ENCODE results near the gene ADAM10. TPM values are rescaled to one million over a fixed set of nuclear protein-coding genes. Genes with fewer than 3 reads are reported as not detected.
A peak's percentile ranks its signal among the peaks of the same experiment; 100 is the strongest.

Gene ADAM10
- total RNA-seq, 1 donor = 98.9 TPM

DNA sequence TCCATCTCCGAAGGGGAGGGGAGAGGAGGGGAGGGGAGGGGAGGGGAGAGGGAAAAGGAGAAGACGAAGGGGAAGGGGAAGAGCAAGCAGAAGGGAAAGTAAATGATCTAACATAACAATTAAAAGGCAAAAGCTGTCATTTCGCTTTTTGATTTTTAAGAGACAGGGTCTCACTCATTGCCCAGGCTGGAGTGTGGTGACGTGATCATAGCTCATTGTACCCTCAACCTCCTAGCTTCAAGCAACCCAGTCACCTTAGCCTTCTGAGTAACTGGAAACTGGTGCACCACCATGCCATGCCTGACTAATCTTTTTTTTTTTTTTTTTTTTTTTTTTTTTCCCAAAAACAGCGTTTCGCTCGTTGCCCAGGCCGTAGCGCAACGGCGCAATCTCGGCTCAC is 22.6 kb downstream of the ADAM10 start:
- no peak for DNase-seq (ENCODE audit: low read depth)
- H3K4me3 ChIP-seq (ENCODE audit: low read depth, low read length) = no peak overlapping the region
- TF ChIP-seq, protein P1, sequence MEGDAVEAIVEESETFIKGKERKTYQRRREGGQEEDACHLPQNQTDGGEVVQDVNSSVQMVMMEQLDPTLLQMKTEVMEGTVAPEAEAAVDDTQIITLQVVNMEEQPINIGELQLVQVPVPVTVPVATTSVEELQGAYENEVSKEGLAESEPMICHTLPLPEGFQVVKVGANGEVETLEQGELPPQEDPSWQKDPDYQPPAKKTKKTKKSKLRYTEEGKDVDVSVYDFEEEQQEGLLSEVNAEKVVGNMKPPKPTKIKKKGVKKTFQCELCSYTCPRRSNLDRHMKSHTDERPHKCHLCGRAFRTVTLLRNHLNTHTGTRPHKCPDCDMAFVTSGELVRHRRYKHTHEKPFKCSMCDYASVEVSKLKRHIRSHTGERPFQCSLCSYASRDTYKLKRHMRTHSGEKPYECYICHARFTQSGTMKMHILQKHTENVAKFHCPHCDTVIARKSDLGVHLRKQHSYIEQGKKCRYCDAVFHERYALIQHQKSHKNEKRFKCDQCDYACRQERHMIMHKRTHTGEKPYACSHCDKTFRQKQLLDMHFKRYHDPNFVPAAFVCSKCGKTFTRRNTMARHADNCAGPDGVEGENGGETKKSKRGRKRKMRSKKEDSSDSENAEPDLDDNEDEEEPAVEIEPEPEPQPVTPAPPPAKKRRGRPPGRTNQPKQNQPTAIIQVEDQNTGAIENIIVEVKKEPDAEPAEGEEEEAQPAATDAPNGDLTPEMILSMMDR (IDR thresholded peaks at IDR 0.05; ENCODE audit: insufficient read depth, low read length) = no peak

DNA sequence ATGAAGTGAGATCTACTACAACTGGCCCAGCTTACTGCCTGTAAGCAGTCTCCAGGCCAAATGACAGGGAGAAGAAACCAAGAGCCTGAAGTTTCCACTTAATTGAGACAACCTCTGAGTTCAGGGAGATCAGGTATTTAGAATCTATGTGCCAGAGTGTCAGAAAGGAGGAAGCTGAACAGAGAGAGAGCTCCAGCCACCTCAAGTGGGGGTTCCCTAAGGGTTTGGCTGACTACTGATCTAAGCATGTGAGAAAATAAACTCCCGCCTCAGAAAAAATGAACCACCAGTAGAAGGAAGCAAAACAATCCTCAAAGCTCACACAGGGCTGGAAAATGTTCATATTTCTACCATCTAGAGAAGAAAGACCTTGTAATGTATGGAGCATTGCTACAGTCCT is 25.0 kb downstream of the ADAM10 start:
- TF ChIP-seq, protein P1 (IDR thresholded peaks at IDR 0.05; ENCODE audit: insufficient read depth, low read length) = no peak
- DNase-seq (ENCODE audit: low read depth) = peak; percentile 28
- no peak overlapping the region for H3K4me3 ChIP-seq (ENCODE audit: low read depth, low read length)

DNA sequence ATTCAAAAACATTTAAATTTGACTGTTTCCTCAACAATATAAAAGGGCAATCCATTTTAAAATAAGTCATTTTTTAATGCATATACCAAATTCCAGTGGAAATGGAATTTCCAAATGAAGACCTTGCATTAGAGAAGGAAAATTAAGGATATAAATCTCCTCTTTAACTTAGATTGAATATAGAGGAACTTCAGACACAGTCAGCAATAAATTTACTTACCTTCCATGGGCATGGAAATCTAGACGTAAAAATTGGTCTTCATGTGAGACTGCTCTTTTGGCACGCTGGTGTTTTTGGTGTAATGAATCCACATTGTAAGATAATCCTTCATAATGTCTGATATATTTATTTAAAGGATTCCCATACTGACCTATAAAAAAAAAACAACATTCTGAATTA is 32.1 kb downstream of the ADAM10 start:
- TF ChIP-seq, protein P1 (IDR thresholded peaks at IDR 0.05; ENCODE audit: insufficient read depth, low read length) = no peak
- H3K4me3 ChIP-seq (ENCODE audit: low read depth, low read length) = no peak overlapping the region
- no peak for DNase-seq (ENCODE audit: low read depth)

DNA sequence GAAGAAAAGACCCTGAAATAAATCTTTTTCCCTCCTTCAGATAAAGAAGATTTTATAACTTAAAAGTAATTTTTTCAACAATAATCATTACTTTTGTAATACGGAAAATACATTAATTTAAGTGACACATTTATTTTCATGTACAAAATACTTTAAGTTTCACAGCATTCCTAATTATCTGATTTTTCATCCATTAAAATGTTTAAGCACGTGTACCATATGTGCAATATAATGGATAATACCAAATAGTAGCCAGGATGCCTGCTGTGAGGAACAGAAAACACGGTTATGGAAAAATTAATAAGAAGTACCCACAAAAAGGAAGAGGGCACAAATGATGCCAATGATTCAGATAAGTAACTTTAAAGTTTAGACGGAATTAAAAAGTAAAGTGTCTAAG is 33.5 kb downstream of the ADAM10 start:
- DNase-seq (ENCODE audit: low read depth) = no peak
- no peak overlapping the region for H3K4me3 ChIP-seq (ENCODE audit: low read depth, low read length)
- TF ChIP-seq, protein P1 (IDR thresholded peaks at IDR 0.05; ENCODE audit: insufficient read depth, low read length) = no peak

DNA sequence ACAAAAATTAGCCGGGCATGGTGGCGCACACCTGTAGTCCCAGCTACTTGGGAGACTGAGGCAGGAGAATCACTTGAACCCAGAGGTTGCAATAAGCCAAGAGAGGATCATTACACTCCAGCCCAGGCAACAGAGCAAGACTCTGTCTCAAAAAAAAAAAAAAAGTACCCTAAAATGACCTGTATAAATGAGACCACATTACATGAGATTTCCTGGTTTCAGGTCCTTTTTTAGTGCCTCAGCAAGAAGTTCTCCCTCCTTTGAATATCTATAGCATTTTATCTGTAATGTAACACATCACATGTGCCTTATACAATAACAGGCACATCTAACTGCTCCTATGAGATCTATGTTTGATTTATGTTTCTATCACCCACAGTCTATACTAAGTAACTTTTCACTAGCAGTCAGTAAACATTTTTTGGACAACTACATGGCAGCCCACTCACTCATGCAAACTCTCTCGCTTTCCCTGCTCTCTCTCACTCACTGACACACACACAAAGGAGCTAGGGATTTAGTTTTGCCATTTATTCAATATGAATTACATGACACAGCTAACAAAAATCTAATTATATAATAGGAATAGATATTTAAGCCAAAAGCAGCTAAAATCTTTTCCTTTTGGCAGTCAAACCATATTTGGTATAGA is 34.1 kb downstream of the ADAM10 start:
- TF ChIP-seq, protein P1 (IDR thresholded peaks at IDR 0.05; ENCODE audit: insufficient read depth, low read length) = no peak
- H3K4me3 ChIP-seq (ENCODE audit: low read depth, low read length) = no peak overlapping the region
- DNase-seq (ENCODE audit: low read depth) = no peak

DNA sequence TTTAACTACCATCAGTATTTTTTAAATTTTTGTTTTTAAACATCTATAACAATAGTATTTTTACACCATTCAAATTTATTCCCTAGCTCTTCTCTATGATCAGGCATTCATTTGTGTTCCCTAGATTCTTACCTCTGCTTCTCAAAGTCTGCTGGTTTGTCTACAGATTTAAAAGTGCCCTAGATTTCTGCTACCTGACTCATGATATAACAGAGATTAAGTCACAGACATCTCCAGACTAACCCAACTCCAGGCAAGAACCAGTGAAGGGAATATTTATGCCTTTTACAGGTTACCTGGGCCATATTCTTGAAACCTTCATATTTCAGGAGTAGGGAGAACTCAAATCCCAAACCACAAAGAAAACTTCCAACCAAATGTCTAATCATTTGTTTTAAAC is 38.8 kb downstream of the ADAM10 start:
- no peak for DNase-seq (ENCODE audit: low read depth)
- H3K4me3 ChIP-seq (ENCODE audit: low read depth, low read length) = no peak overlapping the region

More for the DNA sequence above, 38.8 kb downstream of the ADAM10 start:
- TF ChIP-seq, protein P1 (IDR thresholded peaks at IDR 0.05; ENCODE audit: insufficient read depth, low read length) = no peak
